H9 (cell line): ENCODE measurements around the gene IFT172. TPM values are rescaled to one million over a fixed set of nuclear protein-coding genes. Genes with fewer than 3 reads are reported as not detected.

Experiments used
- DNase-seq: peaks from one replicate; pipeline ENCODE4 v3.0.0-alpha.2; 2017
- H2AFZ ChIP-seq: one replicate; pipeline ENCODE4 v1.6.1; 2013; ENCODE audit warnings: mild to moderate bottlenecking, low read length, control low read depth, moderate library complexity
- H2AK5ac ChIP-seq: 2 replicates; pipeline ENCODE4 v1.6.1; 2013; ENCODE audit warnings: low read length, control low read depth, mixed read lengths; ENCODE audit not compliant: insufficient read length
- H2BK120ac ChIP-seq: one replicate; pipeline ENCODE4 v1.6.1; 2013; ENCODE audit warnings: low read depth, mild to moderate bottlenecking, low read length, control low read depth, inconsistent platforms; ENCODE audit not compliant: poor library complexity, severe bottlenecking
- H2BK12ac ChIP-seq: 2 replicates; pipeline ENCODE4 v1.6.1; 2013; ENCODE audit warnings: low read length, control low read depth, mixed read lengths, low read depth; ENCODE audit not compliant: insufficient read length
- H2BK15ac ChIP-seq: 2 replicates; pipeline ENCODE4 v1.6.1; 2013; ENCODE audit warnings: low read depth, low read length, control low read depth
- H2BK20ac ChIP-seq: one replicate; pipeline ENCODE4 v1.6.1; 2013; ENCODE audit warnings: low read depth, mild to moderate bottlenecking, low read length, control low read depth, inconsistent platforms; ENCODE audit not compliant: poor library complexity, severe bottlenecking
- H2BK5ac ChIP-seq: 2 replicates; pipeline ENCODE4 v1.6.1; 2013; ENCODE audit warnings: low read length, control low read depth, mixed read lengths; ENCODE audit not compliant: insufficient read length
- H3K14ac ChIP-seq: 2 replicates; pipeline ENCODE4 v1.6.1; 2013; ENCODE audit warnings: low read length, control low read depth; ENCODE audit not compliant: insufficient read depth
- H3K18ac ChIP-seq: 2 replicates; pipeline ENCODE4 v1.6.1; 2013; ENCODE audit warnings: low read depth, mild to moderate bottlenecking, mixed read lengths, low read length, control low read depth; ENCODE audit not compliant: insufficient read length
- H3K23ac ChIP-seq: 2 replicates; pipeline ENCODE4 v1.6.1; 2013; ENCODE audit warnings: low read length, control low read depth, mixed read lengths, low read depth; ENCODE audit not compliant: insufficient read length
- H3K23me2 ChIP-seq: 2 replicates; pipeline ENCODE4 v1.6.1; 2013; ENCODE audit warnings: low read depth, mild to moderate bottlenecking, mixed read lengths, low read length, control low read depth; ENCODE audit not compliant: insufficient read length, poor library complexity, severe bottlenecking
- H3K27ac ChIP-seq: 2 replicates; pipeline ENCODE4 v1.5.1; 2013; ENCODE audit warnings: low read length, control low read depth, mixed read lengths, low read depth; ENCODE audit not compliant: insufficient read length
- H3K27me3 ChIP-seq: 2 replicates; pipeline ENCODE4 v1.6.1; 2013; ENCODE audit warnings: low read length, control low read depth, inconsistent platforms; ENCODE audit not compliant: insufficient read depth
- H3K4ac ChIP-seq: 2 replicates; pipeline ENCODE4 v1.6.1; 2013; ENCODE audit warnings: low read depth, mild to moderate bottlenecking, control low read depth, inconsistent platforms, low read length, moderate library complexity
- H3K4me1 ChIP-seq: 2 replicates; pipeline ENCODE4 v1.6.1; 2013; ENCODE audit warnings: low read length, control low read depth, inconsistent platforms; ENCODE audit not compliant: insufficient read depth
- H3K4me2 ChIP-seq: 2 replicates; pipeline ENCODE4 v1.6.1; 2013; ENCODE audit warnings: low read length, control low read depth, mixed read lengths; ENCODE audit not compliant: insufficient read length, insufficient read depth
- H3K56ac ChIP-seq: 2 replicates; pipeline ENCODE4 v1.6.1; 2013; ENCODE audit warnings: low read depth, mild to moderate bottlenecking, mixed read lengths, low read length, control low read depth; ENCODE audit not compliant: insufficient read length
- H3K79me1 ChIP-seq: 2 replicates; pipeline ENCODE4 v1.6.1; 2013; ENCODE audit warnings: low read depth, mild to moderate bottlenecking, moderate library complexity, low read length, control low read depth, inconsistent platforms; ENCODE audit not compliant: insufficient read depth, poor library complexity, severe bottlenecking
- H3K79me2 ChIP-seq: 2 replicates; pipeline ENCODE4 v1.6.1; 2013; ENCODE audit warnings: low read length, control low read depth, inconsistent platforms; ENCODE audit not compliant: insufficient read depth
- H3K9ac ChIP-seq: 2 replicates; pipeline ENCODE4 v1.6.1; 2013; ENCODE audit warnings: low read length, control low read depth, mixed read lengths; ENCODE audit not compliant: insufficient read length; ENCODE audit errors: extremely low read depth
- H3K9me3 ChIP-seq: one replicate; pipeline ENCODE4 v1.6.1; 2013; ENCODE audit warnings: low read depth, low read length, inconsistent platforms; ENCODE audit not compliant: control insufficient read depth
- H3T11ph ChIP-seq: one replicate; pipeline ENCODE4 v1.6.1; 2013; ENCODE audit warnings: mild to moderate bottlenecking, low read length, control low read depth, inconsistent platforms
- H4K20me1 ChIP-seq: one replicate; pipeline ENCODE4 v1.6.1; 2013; ENCODE audit not compliant: control insufficient read depth, insufficient read length, insufficient read depth
- H4K5ac ChIP-seq: 2 replicates; pipeline ENCODE4 v1.6.1; 2013; ENCODE audit warnings: low read depth, mild to moderate bottlenecking, mixed read lengths, low read length, control low read depth; ENCODE audit not compliant: insufficient read length
- H4K8ac ChIP-seq: replicated peaks from 2 replicates; pipeline ENCODE4 v1.6.1; 2013; ENCODE audit warnings: low read length, control low read depth, mixed read lengths, low read depth; ENCODE audit not compliant: insufficient read length
- H4K91ac ChIP-seq: 2 replicates; pipeline ENCODE4 v1.6.1; 2013; ENCODE audit warnings: low read depth, mild to moderate bottlenecking, moderate library complexity, mixed read lengths, low read length, control low read depth; ENCODE audit not compliant: insufficient read length
- H3K27ac Mint-ChIP-seq, 3 experiments: 2 replicates in 2 of 3; 3 replicates in 1 of 3; pipeline ENCODE4 v1.8.0; 2020 to 2021; ENCODE audit warnings: mixed read lengths in 3 of 3, mild to moderate bottlenecking in 1 of 3, moderate library complexity in 1 of 3
- H3K27me3 Mint-ChIP-seq: 2 replicates; pipeline ENCODE4 v1.8.0; 2021; ENCODE audit warnings: low read depth, mild to moderate bottlenecking, moderate library complexity, mixed read lengths
- H3K36me3 Mint-ChIP-seq, 3 experiments: 2 replicates in 2 of 3; 3 replicates in 1 of 3; pipeline ENCODE4 v1.8.0; 2020 to 2021; ENCODE audit warnings: low read depth in 3 of 3, mixed read lengths in 3 of 3; ENCODE audit not compliant: insufficient read depth in 1 of 3
- H3K4me1 Mint-ChIP-seq, 2 experiments: 2 replicates each; pipeline ENCODE4 v1.8.0; 2020; ENCODE audit warnings: mixed read lengths in 2 of 2
- H3K4me3 Mint-ChIP-seq, 2 experiments: 2 replicates in 1 of 2; 3 replicates in 1 of 2; pipeline ENCODE4 v1.8.0; 2020 to 2021; ENCODE audit warnings: mild to moderate bottlenecking in 2 of 2, mixed read lengths in 2 of 2, moderate library complexity in 1 of 2
- H3K9me3 Mint-ChIP-seq, 2 experiments: 2 replicates in 1 of 2; 3 replicates in 1 of 2; pipeline ENCODE4 v1.8.0; 2020; ENCODE audit warnings: mild to moderate bottlenecking in 2 of 2, mixed read lengths in 2 of 2, moderate library complexity in 1 of 2
- WGBS: extraction: QIAGEN DNeasy Blood & Tissue Kit; methylation state at CpG from one replicate; pipeline ENCODE4 v1.1.7; 2013; ENCODE audit warnings: missing lambda C conversion rate, low lambda C conversion rate, mixed read lengths; ENCODE audit not compliant: insufficient read length; ENCODE audit errors: extremely low coverage; 5-methylcytosine and 5-hydroxymethylcytosine counted together
- total RNA-seq: library from RNA; stranded (reverse); gene quantifications from 2 replicates; pipeline ENCODE4 v1.2.1, GENCODE V29; 2021
- TF ChIP-seq, protein P1 (sequence below): fragments of 200-600 bp; sonication (generic); conservative IDR thresholded peaks from 3 replicates; pipeline ENCODE4 v1.8.0; 2021; ENCODE audit warnings: antibody characterized with exemption, mild to moderate bottlenecking

Gene IFT172
- total RNA-seq, 1 experiment from 2014 or later = 15.5 TPM

DNA sequence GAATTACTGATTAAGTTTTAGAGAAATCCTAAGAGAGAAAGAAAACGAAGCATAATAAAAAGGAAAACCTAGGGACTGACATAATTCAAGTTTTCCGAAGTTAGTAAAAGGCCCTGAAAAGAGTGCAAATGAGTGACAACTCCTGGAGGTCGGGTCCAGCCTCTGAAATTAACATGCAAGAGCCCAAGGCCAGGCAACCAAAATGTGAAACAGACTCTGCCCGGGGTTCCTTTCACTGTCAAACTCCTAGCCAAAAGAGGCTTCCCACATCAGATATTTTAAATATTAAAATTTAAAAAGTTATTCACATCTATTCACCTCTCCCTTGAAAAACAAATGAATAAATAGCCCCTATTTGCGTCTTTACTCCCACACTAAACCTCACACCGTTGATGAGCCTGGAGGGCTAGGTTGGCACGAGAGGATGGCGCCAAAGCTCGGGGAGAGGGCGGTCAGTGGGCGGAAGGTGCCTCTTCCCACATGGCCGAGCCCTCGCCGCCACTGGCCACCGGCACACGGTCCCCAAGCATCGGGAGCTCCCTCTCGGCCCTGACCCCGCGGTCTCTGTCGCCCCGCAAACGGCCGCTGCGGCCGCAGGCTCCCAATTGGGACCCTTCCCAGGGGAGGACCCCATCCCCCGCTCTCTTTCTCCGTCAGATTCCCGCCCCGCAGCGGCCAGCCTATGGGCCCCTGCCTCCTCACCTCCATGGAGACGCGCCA is 80.8 kb downstream of the IFT172 start:
- H2BK12ac ChIP-seq = no peak overlapping the region
- WGBS = no CpG with 5 or more reads among the region's 33 CpGs
- peaks cover 18 to 20% of the 10 kb centered on the region in 2 experiments for H3K4me1 Mint-ChIP-seq

More for the DNA sequence above, 80.8 kb downstream of the IFT172 start:
- Histone ChIP-seq H2AK5ac (no peak overlapping the region), H3K23ac (no peak overlapping the region), H2BK15ac (no peak overlapping the region), H3K27me3 (no peaks in the 10 kb centered on the region), H3K56ac (no peak overlapping the region), H3K27ac (no peak overlapping the region), H3K9ac (peak overlapping the region; percentile 86), H2BK20ac (no peak overlapping the region), H4K5ac (no peak overlapping the region), H3K4ac (no peak overlapping the region), H2AFZ (no peak overlapping the region), H3K4me1 (no peaks in the 10 kb centered on the region), H3K79me1 (peaks cover 3% of the 10 kb centered on the region), H2BK5ac (no peak overlapping the region), H3K14ac (peak overlapping the region; percentile 49), H3K79me2 (peaks cover 34% of the 10 kb centered on the region; the same call in 1 of the 2 replicates), H4K20me1 (no peaks in the 10 kb centered on the region), H4K91ac (no peak overlapping the region), H3K4me2 (peak overlapping the region; percentile 74), H3K18ac (no peak overlapping the region), H4K8ac (no peak overlapping the region), H2BK120ac (no peak overlapping the region), H3K9me3 (no peaks in the 10 kb centered on the region), H3K23me2 (peaks cover 9% of the 10 kb centered on the region), H3T11ph (no peak overlapping the region)
- Mint-ChIP-seq H3K36me3 (peaks cover 4 to 28% (median 20%) of the 10 kb centered on the region in 3 experiments; a peak in 6 of 7 replicates), H3K9me3 (peaks cover 4 to 11% of the 10 kb centered on the region in 2 experiments; a peak in 2 of 5 replicates), H3K4me3 (peak overlapping the region; percentile 89 to 93), H3K27me3 (no peaks in the 10 kb centered on the region; the same call in 1 of the 2 replicates), H3K27ac (peak overlapping the region; percentile 61 to 93 (median 87); a peak in 4 of 7 replicates)
- DNase-seq = no peak
- TF ChIP-seq, protein P1, sequence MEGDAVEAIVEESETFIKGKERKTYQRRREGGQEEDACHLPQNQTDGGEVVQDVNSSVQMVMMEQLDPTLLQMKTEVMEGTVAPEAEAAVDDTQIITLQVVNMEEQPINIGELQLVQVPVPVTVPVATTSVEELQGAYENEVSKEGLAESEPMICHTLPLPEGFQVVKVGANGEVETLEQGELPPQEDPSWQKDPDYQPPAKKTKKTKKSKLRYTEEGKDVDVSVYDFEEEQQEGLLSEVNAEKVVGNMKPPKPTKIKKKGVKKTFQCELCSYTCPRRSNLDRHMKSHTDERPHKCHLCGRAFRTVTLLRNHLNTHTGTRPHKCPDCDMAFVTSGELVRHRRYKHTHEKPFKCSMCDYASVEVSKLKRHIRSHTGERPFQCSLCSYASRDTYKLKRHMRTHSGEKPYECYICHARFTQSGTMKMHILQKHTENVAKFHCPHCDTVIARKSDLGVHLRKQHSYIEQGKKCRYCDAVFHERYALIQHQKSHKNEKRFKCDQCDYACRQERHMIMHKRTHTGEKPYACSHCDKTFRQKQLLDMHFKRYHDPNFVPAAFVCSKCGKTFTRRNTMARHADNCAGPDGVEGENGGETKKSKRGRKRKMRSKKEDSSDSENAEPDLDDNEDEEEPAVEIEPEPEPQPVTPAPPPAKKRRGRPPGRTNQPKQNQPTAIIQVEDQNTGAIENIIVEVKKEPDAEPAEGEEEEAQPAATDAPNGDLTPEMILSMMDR = no peak
